Measurements from ENCODE around the gene TYMS.

TYMS gene

GRCh38 chr18:657311-658000 lies at the start of gene TYMS:
TYMS (plus strand) TSS chr18:657653; CDS start chr18:657743, 90 bp downstream.
- peak within 1 kb of the TSS; percentile 92 for H3K4me3 ChIP-seq (replicated peaks; ENCODE audit: low read depth, low read length)
- TF ChIP-seq, protein P1, sequence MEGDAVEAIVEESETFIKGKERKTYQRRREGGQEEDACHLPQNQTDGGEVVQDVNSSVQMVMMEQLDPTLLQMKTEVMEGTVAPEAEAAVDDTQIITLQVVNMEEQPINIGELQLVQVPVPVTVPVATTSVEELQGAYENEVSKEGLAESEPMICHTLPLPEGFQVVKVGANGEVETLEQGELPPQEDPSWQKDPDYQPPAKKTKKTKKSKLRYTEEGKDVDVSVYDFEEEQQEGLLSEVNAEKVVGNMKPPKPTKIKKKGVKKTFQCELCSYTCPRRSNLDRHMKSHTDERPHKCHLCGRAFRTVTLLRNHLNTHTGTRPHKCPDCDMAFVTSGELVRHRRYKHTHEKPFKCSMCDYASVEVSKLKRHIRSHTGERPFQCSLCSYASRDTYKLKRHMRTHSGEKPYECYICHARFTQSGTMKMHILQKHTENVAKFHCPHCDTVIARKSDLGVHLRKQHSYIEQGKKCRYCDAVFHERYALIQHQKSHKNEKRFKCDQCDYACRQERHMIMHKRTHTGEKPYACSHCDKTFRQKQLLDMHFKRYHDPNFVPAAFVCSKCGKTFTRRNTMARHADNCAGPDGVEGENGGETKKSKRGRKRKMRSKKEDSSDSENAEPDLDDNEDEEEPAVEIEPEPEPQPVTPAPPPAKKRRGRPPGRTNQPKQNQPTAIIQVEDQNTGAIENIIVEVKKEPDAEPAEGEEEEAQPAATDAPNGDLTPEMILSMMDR (IDR thresholded peaks at IDR 0.05; ENCODE audit: low read depth, low read length, missing control alignments), result no peak
- DNase-seq (ENCODE audit: extremely low read depth, low read depth), result peak; percentile 37

DNA sequence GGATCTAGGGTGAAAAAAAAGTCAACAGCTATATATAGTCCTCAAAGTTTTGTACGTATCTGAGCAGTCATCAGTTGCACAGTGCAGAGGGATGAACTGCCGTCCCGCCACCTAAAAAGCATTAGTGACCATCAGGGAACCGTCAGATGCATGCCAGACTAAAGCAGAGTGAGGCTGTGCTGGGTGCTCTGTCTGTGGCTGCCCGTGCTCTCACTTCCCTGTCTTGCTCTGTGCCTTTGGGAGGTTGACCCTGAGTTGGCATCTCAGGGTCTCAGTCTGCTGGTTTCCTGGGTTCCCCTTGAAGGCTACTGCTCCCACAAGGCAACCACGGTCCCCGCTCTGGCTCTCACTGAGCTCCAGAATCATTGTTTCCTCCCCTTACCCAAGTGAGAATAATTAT lies 49.5 kb upstream of the TYMS start:
- no peak for DNase-seq (ENCODE audit: extremely low read depth, low read depth)
- TF ChIP-seq, protein P1 (IDR thresholded peaks at IDR 0.05; ENCODE audit: low read depth, low read length, missing control alignments), result no peak
- H3K4me3 ChIP-seq (replicated peaks; ENCODE audit: low read depth, low read length), result no peak overlapping the region

DNA sequence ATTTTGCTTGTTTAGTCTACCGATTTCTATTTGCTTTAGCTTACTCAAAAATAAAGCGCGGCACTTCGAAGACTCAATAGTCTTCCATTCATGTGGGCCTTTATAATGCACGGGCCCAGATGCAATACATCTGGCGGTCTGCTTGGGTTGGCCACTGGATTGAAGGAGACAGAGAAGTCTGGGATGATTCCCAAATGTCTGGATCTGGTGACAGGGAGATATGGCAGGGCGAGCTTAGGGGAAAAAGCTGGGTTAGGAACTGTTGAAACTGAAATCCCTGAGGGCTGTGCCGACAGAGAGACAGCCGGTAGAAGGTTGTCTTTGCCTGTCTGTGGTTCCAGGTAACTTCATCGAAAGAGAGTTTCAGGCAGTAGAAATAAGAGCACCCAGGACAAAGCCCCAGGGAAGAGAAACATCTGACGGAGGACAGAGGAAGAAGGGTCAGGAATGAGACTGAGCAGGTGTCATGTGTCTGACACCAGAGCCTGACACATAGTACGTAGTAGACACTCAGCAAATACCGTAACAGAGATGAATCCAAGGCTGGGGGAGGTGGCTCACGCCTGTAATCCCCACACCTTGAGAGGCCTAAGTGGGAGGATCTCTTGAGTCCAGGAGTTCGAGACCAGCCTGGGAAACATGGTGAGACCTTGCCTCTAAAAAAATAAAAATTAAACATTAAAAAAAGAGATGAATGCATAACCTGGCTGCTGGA lies 47.1 kb upstream of the TYMS start:
- TF ChIP-seq, protein P1 (IDR thresholded peaks at IDR 0.05; ENCODE audit: low read depth, low read length, missing control alignments), result no peak
- no peak for DNase-seq (ENCODE audit: extremely low read depth, low read depth)
- no peak overlapping the region for H3K4me3 ChIP-seq (replicated peaks; ENCODE audit: low read depth, low read length)

DNA sequence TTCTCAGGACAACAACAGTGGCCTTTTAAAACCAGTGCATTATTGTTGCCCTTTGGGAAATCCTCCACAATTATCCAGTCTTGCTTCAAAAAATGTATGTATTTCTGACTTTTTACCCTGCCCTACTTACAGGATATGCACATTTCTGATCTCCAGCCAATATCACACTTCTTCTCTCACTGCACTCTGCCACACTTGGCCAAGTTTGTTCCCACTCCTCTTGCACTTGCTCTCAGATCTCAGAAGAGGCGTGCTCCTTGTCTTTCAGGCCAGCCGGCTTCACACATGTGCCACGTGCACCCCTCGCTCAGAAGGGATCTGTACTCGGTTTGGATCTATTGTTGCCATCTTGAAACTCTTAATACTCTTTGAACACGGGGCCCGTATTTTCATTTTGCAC lies 45.3 kb upstream of the TYMS start:
- TF ChIP-seq, protein P1 (IDR thresholded peaks at IDR 0.05; ENCODE audit: low read depth, low read length, missing control alignments), result no peak

GRCh38 chr18:614193-614592 lies 43.3 kb upstream of the TYMS start:
- H3K4me3 ChIP-seq (replicated peaks; ENCODE audit: low read depth, low read length), result no peak overlapping the region
- no peak for DNase-seq (ENCODE audit: extremely low read depth, low read depth)
- TF ChIP-seq, protein P1 (IDR thresholded peaks at IDR 0.05; ENCODE audit: low read depth, low read length, missing control alignments), result no peak

More for the DNA sequence above, 45.3 kb upstream of the TYMS start:
- no peak overlapping the region for H3K4me3 ChIP-seq (replicated peaks; ENCODE audit: low read depth, low read length)
- DNase-seq (ENCODE audit: extremely low read depth, low read depth), result no peak

GRCh38 chr18:615092-615521 lies 42.3 kb upstream of the TYMS start:
- DNase-seq (ENCODE audit: extremely low read depth, low read depth), result no peak
- H3K4me3 ChIP-seq (replicated peaks; ENCODE audit: low read depth, low read length), result no peak overlapping the region
- TF ChIP-seq, protein P1 (IDR thresholded peaks at IDR 0.05; ENCODE audit: low read depth, low read length, missing control alignments), result no peak
